SK-N-MC (cell line): Measurements from ENCODE around the gene CXorf38.

Experiments
- EZH2 ChIP-seq: fragments of 200-600 bp; sonication (generic); IDR thresholded peaks from one replicate; pipeline ENCODE4 v1.6.1; 2017; ENCODE audit warnings: antibody characterized with exemption
- POLR2AphosphoS5 ChIP-seq: IDR thresholded peaks from 2 replicates; pipeline ENCODE4 v1.6.1; 2012; ENCODE audit warnings: mild to moderate bottlenecking, low read depth, low read length, borderline replicate concordance

DNA sequence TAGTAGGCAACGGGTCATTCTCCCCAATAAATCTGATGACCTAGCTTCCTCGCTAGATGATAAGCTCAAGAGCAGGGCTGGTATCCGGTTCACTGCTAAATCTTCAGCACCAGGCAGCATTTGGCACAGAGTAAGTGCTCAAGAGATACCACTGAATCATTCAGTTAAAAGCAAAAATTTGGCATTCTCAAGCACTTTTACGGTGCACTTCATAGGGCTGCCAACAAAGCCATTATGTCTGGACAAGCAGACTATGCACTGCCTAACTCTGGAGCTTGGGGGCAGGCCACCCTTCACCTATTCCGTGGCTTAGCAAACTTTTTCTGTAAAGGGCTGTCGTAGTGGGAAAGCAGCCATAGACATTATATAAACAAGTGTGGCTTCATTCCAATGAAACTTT is 23.8 kb upstream of the CXorf38 start:
- TF ChIP-seq EZH2 = no peak
- no peak for TF ChIP-seq POLR2AphosphoS5
